Effector memory CD8-positive, alpha-beta T cell (primary cell): Measurements from ENCODE around the gene KCMF1.

Source experiments
- ATAC-seq: fragments of 150-1000 bp; cut with Tn5 transposase; replicated peaks from 2 replicates; pipeline ENCODE4 v1.10.0; 2021; ENCODE audit warnings: mild to moderate bottlenecking, moderate library complexity
- DNase-seq, 3 experiments: peaks; one replicate each; pipeline ENCODE4 v3.0.0; 2021
- H3K27ac Mint-ChIP-seq, 2 donors: one replicate each; pipeline ENCODE4 v1.8.0; 2022; ENCODE audit warnings: mild to moderate bottlenecking in 2 of 2, mixed read lengths in 2 of 2, moderate library complexity in 2 of 2
- H3K27me3 Mint-ChIP-seq, 2 donors: one replicate each; pipeline ENCODE4 v1.8.0; 2022; ENCODE audit warnings: mixed read lengths in 2 of 2
- H3K36me3 Mint-ChIP-seq: one replicate; pipeline ENCODE4 v1.8.0; 2022; ENCODE audit warnings: mild to moderate bottlenecking, moderate library complexity, mixed read lengths; ENCODE audit not compliant: insufficient read depth
- H3K4me1 Mint-ChIP-seq, 2 donors: one replicate each; pipeline ENCODE4 v1.8.0; 2022; ENCODE audit warnings: low read depth in 2 of 2, mixed read lengths in 2 of 2
- H3K4me3 Mint-ChIP-seq, 2 donors: one replicate each; pipeline ENCODE4 v1.8.0; 2022; ENCODE audit warnings: mild to moderate bottlenecking in 2 of 2, mixed read lengths in 2 of 2, moderate library complexity in 2 of 2
- H3K9me3 Mint-ChIP-seq, 2 donors: one replicate each; pipeline ENCODE4 v1.8.0; 2022; ENCODE audit warnings: mixed read lengths in 2 of 2

The KCMF1 gene

DNA sequence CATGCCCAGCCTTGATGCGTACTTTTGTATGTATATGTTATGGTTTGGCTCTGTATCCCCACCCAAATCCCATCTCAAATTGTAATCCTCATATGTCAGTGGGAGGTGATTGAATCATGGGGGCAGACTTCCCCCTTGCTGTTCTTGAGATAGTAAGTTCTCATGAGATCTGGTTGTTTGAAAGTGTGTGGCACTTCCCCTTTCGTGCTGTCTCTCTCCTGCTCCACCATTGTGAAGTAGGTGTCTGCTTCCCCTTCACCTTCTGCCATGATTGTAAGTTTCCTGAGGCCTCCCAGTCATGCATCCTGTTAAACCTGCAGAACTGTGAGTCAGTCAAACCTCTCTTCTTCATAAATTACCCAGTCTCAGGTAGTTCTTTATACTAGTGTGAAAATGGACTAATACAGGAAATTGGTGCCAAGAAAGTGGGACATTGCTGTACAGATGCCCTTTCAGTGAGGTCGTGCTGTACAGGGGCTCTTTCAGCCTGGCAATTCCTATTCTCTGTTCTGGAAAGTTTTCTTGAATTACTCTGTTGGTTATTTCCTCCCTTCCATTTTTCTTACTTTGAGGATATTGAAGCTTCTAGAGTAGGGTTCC is 38.2 kb downstream of the KCMF1 start:
- Mint-ChIP-seq H3K9me3 (peaks cover 0 to 2% of the 10 kb centered on the region in 2 donors), H3K4me3 (peak overlapping the region in 1 of 2 donors; percentile 8), H3K36me3 (peaks cover 36% of the 10 kb centered on the region), H3K27ac (peak overlapping the region in 1 of 2 donors; percentile 79), H3K27me3 (no peaks in the 10 kb centered on the region), H3K4me1 (peaks cover 44 to 59% of the 10 kb centered on the region in 2 donors)
- ATAC-seq (no peak), DNase-seq (no peak)

DNA sequence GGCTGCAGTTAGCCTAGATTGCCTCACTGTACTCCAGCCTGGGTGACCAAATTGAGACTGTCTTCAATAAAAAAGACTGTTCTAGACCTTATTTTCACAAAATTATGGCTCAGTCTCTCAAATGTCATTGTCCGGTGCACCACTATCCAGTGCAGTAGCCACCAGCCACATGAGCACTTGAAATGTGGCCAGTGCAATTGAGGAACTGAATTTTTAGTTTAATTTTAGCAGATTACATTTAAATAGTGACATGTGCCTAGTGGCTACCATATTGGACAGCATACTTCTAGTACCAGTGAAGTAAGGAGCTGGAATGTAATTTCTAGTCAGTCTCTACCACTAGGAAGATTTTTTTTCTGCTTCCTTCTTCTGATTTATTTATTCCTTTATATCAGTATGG is 39.4 kb downstream of the KCMF1 start:
- H3K9me3 Mint-ChIP-seq, result peaks cover 0 to 2% of the 10 kb centered on the region in 2 donors
- peak overlapping the region in 1 of 2 donors; percentile 41 for H3K27ac Mint-ChIP-seq
- peaks cover 33% of the 10 kb centered on the region for H3K36me3 Mint-ChIP-seq
- no peaks in the 10 kb centered on the region for H3K27me3 Mint-ChIP-seq
- DNase-seq, result no peak
- peaks cover 45 to 71% of the 10 kb centered on the region in 2 donors for H3K4me1 Mint-ChIP-seq
- no peak for ATAC-seq
- H3K4me3 Mint-ChIP-seq, result no peak overlapping the region

GRCh38 chr2:85011098-85011497 is 40.1 kb downstream of the KCMF1 start:
- DNase-seq (no peak), ATAC-seq (no peak)
- Mint-ChIP-seq H3K27me3 (no peaks in the 10 kb centered on the region), H3K4me3 (peak overlapping the region in 1 of 2 donors; percentile 15), H3K9me3 (peaks cover 0 to 2% of the 10 kb centered on the region in 2 donors), H3K36me3 (peaks cover 32% of the 10 kb centered on the region), H3K27ac (peak overlapping the region; percentile 41 to 47), H3K4me1 (peaks cover 46 to 70% of the 10 kb centered on the region in 2 donors)

GRCh38 chr2:85011747-85012146 is 40.8 kb downstream of the KCMF1 start:
- H3K4me3 Mint-ChIP-seq, result no peak overlapping the region
- ATAC-seq, result no peak

GRCh38 chr2:85012431-85012830 is 41.5 kb downstream of the KCMF1 start:
- DNase-seq, result no peak
- peaks cover 23% of the 10 kb centered on the region for H3K36me3 Mint-ChIP-seq
- ATAC-seq, result no peak
- peaks cover 0 to 2% of the 10 kb centered on the region in 2 donors for H3K9me3 Mint-ChIP-seq
- peaks cover 46 to 69% of the 10 kb centered on the region in 2 donors for H3K4me1 Mint-ChIP-seq
- peak overlapping the region in 1 of 2 donors; percentile 83 for H3K27ac Mint-ChIP-seq
- no peak overlapping the region for H3K4me3 Mint-ChIP-seq
- no peaks in the 10 kb centered on the region for H3K27me3 Mint-ChIP-seq

More at GRCh38 chr2:85011747-85012146, 40.8 kb downstream of the KCMF1 start:
- DNase-seq, result no peak
- H3K27ac Mint-ChIP-seq, result peak overlapping the region; percentile 41 to 83
- no peaks in the 10 kb centered on the region for H3K27me3 Mint-ChIP-seq
- peaks cover 47 to 71% of the 10 kb centered on the region in 2 donors for H3K4me1 Mint-ChIP-seq
- H3K36me3 Mint-ChIP-seq, result peaks cover 30% of the 10 kb centered on the region
- peaks cover 0 to 2% of the 10 kb centered on the region in 2 donors for H3K9me3 Mint-ChIP-seq

DNA sequence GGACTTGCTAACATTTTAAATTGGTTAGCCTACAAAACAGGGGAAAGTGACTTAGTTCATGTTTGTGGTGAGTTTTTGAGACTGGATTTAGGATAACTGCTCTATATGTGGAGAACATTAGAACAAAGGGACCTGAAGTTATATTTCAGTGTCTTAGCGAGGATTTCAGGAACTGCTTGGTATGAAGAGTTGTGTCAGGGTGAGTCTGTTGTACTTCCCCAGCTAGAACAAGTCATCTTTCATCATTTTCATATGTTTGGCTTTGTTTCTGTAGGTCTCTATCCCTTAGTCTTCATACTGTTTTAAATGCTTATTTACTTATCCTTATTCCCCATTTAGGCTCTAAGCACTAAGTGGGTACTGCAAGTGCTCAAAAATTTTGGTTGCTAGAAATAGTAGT is 41.9 kb downstream of the KCMF1 start:
- DNase-seq, result no peak
- no peaks in the 10 kb centered on the region for H3K27me3 Mint-ChIP-seq
- H3K9me3 Mint-ChIP-seq, result peaks cover 0 to 2% of the 10 kb centered on the region in 2 donors
- ATAC-seq, result no peak
- H3K36me3 Mint-ChIP-seq, result peaks cover 19% of the 10 kb centered on the region
- peak overlapping the region in 1 of 2 donors; percentile 83 for H3K27ac Mint-ChIP-seq
- peaks cover 47 to 73% of the 10 kb centered on the region in 2 donors for H3K4me1 Mint-ChIP-seq
- H3K4me3 Mint-ChIP-seq, result no peak overlapping the region

DNA sequence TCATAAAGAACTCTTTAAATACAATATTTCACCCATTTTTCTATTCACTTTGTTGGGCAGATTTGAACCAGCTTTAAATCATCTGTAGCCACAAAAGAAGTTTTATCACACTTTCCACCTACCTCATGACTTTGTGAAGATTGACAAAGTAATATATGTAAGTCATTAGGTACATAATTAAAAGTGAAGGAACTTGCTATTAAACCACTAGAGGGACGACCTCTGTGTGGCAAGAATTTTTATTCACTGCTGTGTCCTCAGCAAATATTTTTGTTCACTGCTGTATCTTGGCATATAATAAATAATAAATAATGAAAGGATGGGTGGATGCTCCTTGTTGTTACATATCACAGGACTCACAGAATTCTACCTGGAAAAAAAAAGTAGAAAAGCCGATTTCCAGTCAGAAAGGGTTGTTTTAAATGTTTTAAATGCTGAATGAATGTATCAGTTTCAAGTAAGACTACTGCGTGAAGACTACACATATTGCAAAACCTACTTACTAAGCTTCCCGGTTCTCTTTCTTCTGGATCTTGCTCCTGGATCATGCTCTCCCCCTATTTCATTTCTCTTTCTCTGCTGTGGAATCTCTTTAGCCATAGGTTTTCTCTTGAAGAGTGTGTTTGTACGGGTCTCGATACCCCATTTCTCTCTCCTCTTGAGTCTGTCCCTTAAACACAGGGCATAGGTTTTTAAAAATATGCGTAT is 44.8 kb downstream of the KCMF1 start:
- Mint-ChIP-seq H3K4me1 (peaks cover 40 to 73% of the 10 kb centered on the region in 2 donors), H3K4me3 (no peak overlapping the region), H3K27me3 (no peaks in the 10 kb centered on the region), H3K36me3 (peaks cover 10% of the 10 kb centered on the region), H3K9me3 (no peaks in the 10 kb centered on the region), H3K27ac (peak overlapping the region; percentile 74 to 78)
- ATAC-seq, result peak; percentile 32
- no peak for DNase-seq

GRCh38 chr2:85016446-85016845 is 45.5 kb downstream of the KCMF1 start:
- peaks cover 13% of the 10 kb centered on the region for H3K36me3 Mint-ChIP-seq
- no peaks in the 10 kb centered on the region for H3K9me3 Mint-ChIP-seq
- ATAC-seq (no peak), DNase-seq (no peak)
- no peaks in the 10 kb centered on the region for H3K27me3 Mint-ChIP-seq
- no peak overlapping the region for H3K4me3 Mint-ChIP-seq
- H3K27ac Mint-ChIP-seq, result peak overlapping the region in 1 of 2 donors; percentile 78
- peaks cover 37 to 71% of the 10 kb centered on the region in 2 donors for H3K4me1 Mint-ChIP-seq

DNA sequence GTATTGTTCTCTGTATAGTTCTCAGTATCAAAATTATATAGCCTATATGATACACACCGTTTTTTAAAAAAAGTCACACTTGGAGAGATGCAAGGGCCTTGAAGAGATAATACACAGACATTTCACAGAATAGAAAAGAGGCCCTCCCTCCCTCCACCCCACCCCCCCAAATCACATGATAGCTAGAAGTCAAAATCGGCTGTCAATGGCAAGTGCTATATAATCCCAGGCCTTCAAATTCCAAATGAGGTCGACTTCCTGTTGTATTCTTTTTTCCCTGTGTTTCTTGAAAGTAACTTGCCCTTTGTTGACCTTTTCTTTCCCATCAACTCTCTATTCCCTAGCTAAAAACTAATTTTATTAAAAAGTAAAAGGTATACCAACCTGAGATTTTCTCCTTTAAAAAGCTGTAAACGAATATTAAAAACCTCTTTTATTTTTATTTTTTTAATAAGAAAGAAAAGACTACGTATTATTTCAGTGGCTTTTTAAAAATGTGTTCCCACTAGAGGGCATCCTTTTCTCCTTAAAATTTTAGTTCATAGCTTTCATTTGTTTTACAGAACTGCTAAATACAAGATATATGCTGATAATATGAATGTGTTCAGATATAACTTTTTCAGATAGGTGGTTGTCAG is 46.6 kb downstream of the KCMF1 start:
- H3K36me3 Mint-ChIP-seq, result peaks cover 11% of the 10 kb centered on the region
- peak overlapping the region; percentile 52 to 53 for H3K27ac Mint-ChIP-seq
- DNase-seq, result no peak
- no peak for ATAC-seq
- no peaks in the 10 kb centered on the region for H3K9me3 Mint-ChIP-seq
- H3K4me3 Mint-ChIP-seq, result peak overlapping the region; percentile 8 to 71
- no peaks in the 10 kb centered on the region for H3K27me3 Mint-ChIP-seq
- peaks cover 29 to 62% of the 10 kb centered on the region in 2 donors for H3K4me1 Mint-ChIP-seq

DNA sequence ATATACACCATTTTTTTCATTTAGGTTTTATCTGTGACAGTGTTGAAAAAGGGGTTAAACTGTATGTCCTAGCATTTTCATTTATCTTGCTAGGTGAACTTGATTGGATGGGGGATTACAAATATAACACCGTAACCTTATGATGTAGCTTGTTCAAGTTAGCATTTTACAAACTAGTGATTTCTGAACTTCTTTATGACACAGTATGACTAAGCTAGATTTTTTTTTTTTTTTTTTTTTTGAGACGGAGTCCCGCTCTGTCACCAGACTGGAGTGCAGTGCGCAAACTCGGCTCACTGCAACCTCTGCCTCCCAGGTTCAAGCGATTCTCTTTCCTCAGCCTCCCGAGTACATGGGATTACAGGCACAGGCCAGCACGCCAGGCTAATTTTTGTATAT is 47.1 kb downstream of the KCMF1 start:
- Mint-ChIP-seq H3K9me3 (no peaks in the 10 kb centered on the region), H3K27ac (peak overlapping the region; percentile 52 to 53), H3K4me3 (peak overlapping the region; percentile 8 to 71), H3K4me1 (peaks cover 27 to 57% of the 10 kb centered on the region in 2 donors), H3K27me3 (no peaks in the 10 kb centered on the region), H3K36me3 (peaks cover 16% of the 10 kb centered on the region)
- DNase-seq (no peak), ATAC-seq (no peak)

GRCh38 chr2:85019121-85019520 is 48.2 kb downstream of the KCMF1 start:
- H3K9me3 Mint-ChIP-seq, result no peaks in the 10 kb centered on the region
- H3K36me3 Mint-ChIP-seq, result peaks cover 23% of the 10 kb centered on the region
- no peak overlapping the region for H3K4me3 Mint-ChIP-seq
- H3K4me1 Mint-ChIP-seq, result peaks cover 22 to 58% of the 10 kb centered on the region in 2 donors
- no peak for DNase-seq
- H3K27me3 Mint-ChIP-seq, result no peaks in the 10 kb centered on the region
- no peak for ATAC-seq
- peak overlapping the region in 1 of 2 donors; percentile 56 for H3K27ac Mint-ChIP-seq

GRCh38 chr2:85022232-85022631 is 51.3 kb downstream of the KCMF1 start:
- Mint-ChIP-seq H3K4me3 (no peak overlapping the region), H3K9me3 (no peaks in the 10 kb centered on the region), H3K36me3 (peaks cover 36% of the 10 kb centered on the region), H3K4me1 (peaks cover 20 to 55% of the 10 kb centered on the region in 2 donors), H3K27ac (no peak overlapping the region), H3K27me3 (no peaks in the 10 kb centered on the region)
- DNase-seq (no peak), ATAC-seq (no peak)

GRCh38 chr2:85024372-85025047 is 53.5 kb downstream of the KCMF1 start:
- peaks cover 53% of the 10 kb centered on the region for H3K36me3 Mint-ChIP-seq
- no peak for ATAC-seq
- H3K27ac Mint-ChIP-seq, result peak overlapping the region in 1 of 2 donors; percentile 61
- H3K4me1 Mint-ChIP-seq, result peaks cover 15 to 35% of the 10 kb centered on the region in 2 donors
- no peak overlapping the region for H3K4me3 Mint-ChIP-seq
- no peaks in the 10 kb centered on the region for H3K27me3 Mint-ChIP-seq
- DNase-seq, result no peak
- H3K9me3 Mint-ChIP-seq, result no peaks in the 10 kb centered on the region
